ENCODE results near the gene LRIG3. TPM values are rescaled to one million over a fixed set of nuclear protein-coding genes. Genes with fewer than 3 reads are reported as not detected.

LRIG3 gene
- total and polyA plus RNA-seq, 2 of the 8 experiments (the other 6 are each of a cell fraction or from before 2014, with no cell fraction given): 6.5 to 9.1 TPM

- TF ChIP-seq TBP (IDR thresholded peaks at IDR 0.05; ENCODE audit: low read depth, low read length) (no peak), KDM4A (IDR thresholded peaks at IDR 0.05; ENCODE audit: low read depth, low read length, severe bottlenecking) (no peak), RBBP5 (IDR thresholded peaks at IDR 0.05; ENCODE audit: borderline replicate concordance, low read depth, low read length) (no peak), RNF2 (IDR thresholded peaks at IDR 0.05; ENCODE audit: borderline replicate concordance, low read depth, low read length, missing control alignments, poor library complexity, severe bottlenecking) (no peak), TEAD4 (IDR thresholded peaks at IDR 0.05; ENCODE audit: low read depth, low read length) (no peak), BACH1 (IDR thresholded peaks at IDR 0.05; ENCODE audit: low read length) (no peak), GTF2F1 (IDR thresholded peaks at IDR 0.05; ENCODE audit: borderline replicate concordance, low read depth, low read length) (no peak), BCL11A (IDR thresholded peaks at IDR 0.05; ENCODE audit: low read depth in 2 of 2, low read length in 2 of 2) (no peak), CHD7 (IDR thresholded peaks at IDR 0.05; ENCODE audit: insufficient replicate concordance, low read length) (no peak)
Measured at GRCh38 chr12:58884916-58885315, 35.4 kb downstream of the LRIG3 start (continued).
